Activated T-helper 1 cell treated with Interleukin-2 at 50 U/mL for 16 hours (primary cell): ENCODE data around the gene ANKUB1.

ENCODE experiments used
- DNase-seq: peaks from one replicate; pipeline ENCODE4 v3.0.0-alpha.2; 2020; ENCODE audit warnings: low read depth

The ANKUB1 gene

DNA sequence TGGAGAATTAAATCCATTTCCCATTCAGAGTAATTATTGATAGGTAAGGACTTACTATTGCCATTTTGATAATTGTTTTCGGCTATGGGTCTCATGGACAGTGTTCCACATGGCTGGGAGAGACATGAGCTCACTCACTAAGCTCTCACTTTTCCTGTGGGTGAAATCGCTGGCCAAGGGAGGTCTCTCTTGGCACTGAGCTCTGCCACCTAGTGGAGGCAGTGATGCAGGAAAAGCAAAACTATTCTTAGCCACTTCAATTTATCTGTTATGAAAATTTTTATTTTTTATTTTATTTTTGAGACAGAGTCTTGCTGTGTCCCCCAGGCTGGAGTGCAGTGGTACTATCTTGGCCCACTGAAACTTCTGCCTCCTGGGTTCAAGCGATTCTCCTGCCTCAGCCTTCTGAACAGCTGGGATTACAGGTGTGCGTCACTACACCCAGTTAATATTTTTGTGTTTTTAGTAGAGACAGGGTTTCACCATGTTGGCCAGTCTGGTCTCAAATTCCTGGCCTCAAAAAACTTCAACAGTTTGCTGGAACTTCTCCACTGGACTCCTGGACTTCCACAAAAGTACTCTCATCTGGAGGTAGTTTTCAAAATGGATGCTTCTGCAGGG is 16.0 kb upstream of the ANKUB1 start:
- DNase-seq: peak; percentile 27

DNA sequence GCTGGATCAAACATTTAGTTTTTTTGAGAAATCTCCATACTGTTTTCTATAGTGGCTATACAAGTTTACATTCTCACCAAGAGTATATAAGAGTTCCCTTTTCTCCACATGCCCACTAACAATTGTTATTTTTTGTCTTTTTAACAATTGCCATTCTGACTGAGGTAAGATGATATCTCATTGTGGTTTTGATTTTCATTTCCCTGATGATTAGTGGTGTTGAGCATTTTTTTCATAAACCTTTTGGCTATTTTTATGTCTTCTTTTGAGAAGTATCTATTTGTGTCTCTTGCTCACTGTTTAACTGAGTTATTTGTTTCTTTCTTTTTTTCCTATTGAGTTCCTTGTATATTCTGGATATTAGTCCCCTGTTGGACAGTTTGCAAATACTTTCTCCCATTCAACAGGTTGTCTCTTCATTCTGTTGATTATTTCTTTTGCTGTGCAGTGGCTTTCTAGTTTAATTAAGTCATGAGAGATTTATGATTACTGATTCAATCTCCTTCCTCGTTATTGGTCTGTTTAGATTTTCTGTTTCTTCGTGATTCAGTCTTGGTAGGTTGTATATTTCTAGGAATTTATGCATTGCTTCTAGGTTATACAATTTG is 13.9 kb upstream of the ANKUB1 start:
- no peak for DNase-seq

DNA sequence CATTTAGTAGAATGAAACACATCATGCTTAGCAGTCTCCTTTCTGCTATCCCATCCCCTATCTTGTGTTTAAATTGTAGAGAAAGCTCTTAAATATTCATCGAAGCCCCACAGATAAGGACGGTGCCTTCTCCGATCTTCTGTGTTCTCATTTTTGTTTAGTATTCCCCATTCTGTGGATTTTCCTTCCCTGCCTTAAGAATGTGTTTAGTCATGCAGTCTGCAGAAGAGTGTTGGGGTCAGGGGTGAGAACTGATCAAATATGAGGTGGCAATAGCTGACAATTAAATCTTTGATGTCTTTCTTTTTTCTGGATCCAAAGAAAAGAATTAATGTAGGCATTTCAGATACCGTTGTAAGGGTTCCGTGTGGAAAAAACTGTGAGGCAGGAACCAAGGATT is 9.3 kb upstream of the ANKUB1 start:
- DNase-seq: no peak

DNA sequence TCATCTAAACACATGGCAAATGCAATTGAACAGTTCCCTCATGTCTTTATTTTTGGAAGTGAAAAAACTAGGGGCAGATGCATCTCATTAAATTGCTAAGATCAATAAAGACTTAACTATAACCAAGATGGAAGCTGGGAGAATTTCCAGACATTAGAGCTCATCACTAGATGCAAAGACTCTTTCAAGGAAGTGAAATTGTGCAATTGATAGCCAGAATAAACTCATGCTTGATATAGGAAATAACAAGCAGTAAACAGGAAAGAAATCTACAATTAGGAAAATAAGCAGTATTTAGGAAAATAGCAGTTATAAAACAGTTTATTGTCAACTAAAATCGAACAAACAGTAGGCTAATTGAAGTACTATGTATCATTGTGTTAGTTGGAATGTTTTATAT is 8.8 kb upstream of the ANKUB1 start:
- no peak for DNase-seq

DNA sequence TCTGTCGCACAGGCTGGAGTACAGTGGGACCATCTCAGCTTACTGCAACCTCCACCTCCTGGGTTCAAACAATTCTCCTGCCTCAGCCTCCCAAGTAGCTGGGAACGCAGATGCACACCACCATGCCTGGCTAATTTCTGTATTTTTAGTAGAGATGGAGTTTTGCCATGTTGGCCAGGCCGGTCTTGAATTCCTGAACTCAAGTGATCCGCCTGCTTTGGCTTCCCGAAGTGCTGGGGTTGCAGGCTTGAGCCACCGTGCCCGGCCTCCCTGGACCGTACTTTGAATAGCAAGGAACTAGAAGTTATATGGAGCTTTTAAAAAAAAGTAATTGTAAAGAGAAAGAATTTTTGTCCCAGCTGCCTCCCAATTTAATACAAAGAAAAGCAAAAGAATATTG is 8.3 kb upstream of the ANKUB1 start:
- no peak for DNase-seq

DNA sequence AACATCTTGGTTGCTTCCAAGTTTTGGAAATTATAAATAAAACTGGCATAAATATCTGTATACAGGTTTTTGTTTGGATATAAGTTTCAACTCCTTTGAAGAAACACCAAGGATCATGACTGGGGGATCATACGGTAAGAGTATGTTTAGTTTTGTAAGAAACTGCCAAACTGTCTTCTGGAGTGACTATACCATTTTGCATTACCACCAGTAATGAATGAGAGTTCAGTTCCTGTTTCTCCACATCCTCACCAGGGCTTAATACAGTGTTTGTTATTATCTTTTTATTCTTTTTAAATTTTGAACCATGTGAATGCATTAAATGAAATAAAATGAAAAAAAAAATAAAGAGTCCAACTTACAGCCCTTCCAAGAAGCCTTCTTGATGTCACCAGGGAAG is 3.7 kb upstream of the ANKUB1 start:
- DNase-seq: no peak

DNA sequence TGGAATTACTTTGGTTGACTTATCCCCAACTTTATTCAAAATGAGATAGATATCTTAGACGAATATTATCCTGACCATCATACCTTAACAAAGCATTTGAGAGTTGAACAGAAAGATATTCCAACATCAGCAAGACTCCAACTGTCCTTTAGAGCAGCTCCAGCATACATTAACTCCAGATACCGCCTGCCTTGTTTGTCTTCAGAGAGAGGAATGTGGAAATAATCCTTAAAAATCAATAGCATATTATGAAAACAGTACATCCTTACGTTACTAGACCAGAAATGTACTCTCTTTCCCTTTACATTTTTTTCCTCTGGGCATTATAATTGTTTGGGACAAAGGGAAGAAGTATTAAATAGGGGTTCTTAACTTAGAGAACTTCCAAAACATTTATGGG is 1.7 kb downstream of the ANKUB1 start:
- DNase-seq: no peak

DNA sequence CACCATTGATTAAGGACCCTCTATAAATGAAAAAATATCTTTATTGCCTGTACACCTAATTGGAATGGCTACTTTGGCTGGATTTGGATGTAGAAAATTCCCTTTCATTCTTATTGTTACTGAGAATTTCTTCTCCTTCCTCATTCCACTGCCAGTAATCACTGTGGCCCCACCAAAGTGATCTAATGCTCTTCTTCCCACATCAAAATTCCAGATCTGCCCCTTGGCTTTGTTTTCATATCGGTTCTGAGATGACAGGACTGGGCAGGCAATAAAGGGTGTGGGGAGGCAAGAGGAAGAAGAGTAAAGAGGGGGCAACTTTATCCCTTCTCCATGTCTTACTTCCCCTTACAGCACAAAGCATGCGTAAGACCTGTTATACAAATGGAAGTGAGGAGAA is 2.1 kb downstream of the ANKUB1 start:
- no peak for DNase-seq

DNA sequence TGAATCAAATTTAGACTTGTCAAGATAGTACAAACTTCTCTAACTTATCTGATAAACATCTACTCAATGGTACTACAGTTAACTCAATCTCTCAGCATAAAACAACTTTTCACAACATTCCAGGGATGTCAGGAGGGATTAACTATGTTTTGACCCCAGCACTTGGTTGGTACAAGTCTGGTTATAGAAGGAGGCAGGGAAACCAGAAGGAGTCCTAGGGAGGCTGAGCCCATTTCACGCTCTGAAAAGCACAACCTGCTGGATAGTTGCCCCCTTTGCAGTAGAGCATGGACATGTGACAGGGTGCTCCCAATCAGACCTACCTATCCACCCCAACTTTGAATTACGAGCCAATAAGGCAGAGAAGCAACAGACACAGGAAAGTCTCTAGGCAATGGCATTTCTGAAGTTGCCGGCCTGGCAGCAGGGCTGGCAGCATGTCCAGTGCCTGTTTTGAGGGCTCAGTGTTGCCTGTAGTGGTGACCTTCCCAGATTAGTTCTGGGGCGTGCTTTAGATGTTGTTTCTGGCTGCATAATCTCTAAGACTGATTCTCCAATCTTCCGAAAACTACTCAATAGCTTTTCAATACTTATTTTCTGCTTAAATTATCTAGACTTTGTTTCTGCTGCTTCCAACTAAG is 8.2 kb downstream of the ANKUB1 start:
- no peak for DNase-seq

DNA sequence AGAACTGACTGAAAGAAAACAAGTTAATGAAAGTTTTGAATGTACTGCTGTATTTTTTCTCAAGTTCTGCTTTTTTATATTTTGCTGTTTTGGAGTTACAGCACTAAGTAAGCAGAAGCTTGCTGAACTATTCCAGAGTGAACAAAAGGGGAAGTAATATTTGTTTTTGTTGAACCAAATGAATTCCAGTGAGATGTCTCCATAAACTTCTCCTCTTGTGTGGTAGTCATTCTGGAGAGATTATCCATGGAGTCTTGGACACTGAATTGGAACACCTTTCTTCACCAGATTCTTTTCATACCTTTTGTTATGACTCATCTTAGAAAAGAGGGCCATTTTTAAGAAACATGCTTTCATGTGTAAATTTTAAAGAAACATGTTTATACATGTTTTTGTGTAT is 8.8 kb downstream of the ANKUB1 start:
- DNase-seq: no peak

DNA sequence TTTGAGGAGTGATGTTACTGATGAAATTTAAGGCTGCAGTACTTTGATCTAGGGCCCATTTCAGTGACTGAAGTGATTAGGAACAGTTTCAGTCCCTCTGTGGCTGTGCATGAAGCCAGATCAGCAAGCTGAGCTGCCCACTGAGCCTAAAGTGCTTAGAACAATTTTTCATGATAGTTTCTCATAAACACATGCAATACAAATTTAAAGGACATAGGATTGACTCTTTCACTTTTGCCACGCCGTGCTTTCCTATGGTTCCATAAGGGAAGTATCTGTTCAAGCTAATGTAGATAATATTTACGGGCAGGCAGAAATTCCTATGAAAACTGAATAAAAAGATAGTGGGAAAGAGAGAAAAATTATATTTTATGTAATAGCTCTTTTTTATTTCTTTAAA is 10.6 kb downstream of the ANKUB1 start:
- no peak for DNase-seq

DNA sequence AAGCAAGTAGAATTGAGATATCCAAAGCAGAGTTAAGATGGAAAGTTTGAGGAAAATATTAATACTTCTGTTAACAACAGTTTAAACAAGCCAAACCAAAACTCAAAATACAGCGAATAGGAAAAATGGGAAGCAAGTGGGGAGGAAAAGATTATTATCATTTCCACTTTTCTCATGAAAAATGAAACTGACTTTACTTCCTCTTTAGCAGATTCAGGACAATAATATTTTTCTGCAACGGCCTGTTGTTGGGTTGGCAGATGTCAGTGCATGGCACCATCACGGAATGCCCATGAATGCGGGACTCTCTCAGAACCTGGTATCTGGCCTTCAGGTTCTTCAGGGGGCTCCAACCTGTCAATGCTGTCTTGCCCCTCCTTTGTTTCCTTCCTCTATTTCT is 11.1 kb downstream of the ANKUB1 start:
- DNase-seq: no peak

DNA sequence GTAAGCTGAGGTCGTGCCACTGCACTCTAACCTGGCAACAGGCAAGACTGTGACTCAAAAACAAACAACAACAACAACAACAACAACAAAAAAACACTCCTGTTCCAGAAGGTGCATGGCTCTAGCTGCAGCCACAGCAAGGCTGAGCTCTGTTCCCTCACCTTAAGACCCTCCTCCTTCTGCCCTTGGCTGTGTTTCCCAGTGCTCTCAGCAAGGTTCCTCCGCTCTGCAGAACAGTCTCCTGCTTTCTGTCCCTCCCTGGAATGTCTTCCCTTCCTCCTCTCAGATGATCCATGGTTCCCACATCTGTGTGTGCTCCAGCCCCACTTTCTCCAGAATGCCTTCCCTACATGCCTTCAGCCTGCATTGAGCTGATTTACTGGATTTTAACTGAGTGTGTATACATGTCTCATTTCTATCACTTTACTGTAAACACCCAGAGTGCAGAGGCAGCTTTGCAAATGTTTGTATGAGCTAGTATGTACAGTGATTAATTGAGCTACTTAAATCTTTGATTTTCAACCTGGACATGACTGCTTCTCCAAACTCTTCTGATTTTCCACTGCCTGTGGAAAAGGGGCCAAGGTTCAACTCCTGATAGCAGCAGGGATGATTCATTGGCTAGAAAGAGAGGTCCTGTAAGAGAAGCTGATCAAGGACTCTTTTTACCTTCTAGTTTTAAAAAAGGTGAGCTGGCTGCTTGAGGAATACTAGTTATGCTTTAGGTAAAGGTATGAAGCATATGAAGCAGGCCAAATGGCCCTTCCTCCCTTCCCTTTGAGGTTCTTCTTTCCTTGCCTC is 14.7 kb downstream of the ANKUB1 start:
- DNase-seq: no peak

DNA sequence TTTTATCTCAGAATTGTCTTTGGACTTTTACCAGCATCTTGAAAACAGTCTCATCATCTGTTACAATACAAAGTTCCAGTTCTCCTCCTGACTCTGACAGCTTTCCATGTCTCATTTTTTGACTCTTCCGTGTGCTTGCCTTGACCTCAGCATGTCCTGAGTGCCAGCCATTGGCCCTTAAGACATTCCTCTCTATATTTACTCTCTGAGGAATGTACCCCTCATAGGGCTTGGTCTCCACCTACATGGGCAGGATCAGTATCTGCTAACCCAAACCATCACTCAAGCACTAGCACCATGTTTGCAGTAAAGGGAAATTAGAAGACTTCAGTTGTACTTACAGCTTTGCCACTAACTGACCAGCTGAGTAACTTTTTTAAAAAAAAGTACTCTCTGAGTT is 16.2 kb downstream of the ANKUB1 start:
- no peak for DNase-seq

DNA sequence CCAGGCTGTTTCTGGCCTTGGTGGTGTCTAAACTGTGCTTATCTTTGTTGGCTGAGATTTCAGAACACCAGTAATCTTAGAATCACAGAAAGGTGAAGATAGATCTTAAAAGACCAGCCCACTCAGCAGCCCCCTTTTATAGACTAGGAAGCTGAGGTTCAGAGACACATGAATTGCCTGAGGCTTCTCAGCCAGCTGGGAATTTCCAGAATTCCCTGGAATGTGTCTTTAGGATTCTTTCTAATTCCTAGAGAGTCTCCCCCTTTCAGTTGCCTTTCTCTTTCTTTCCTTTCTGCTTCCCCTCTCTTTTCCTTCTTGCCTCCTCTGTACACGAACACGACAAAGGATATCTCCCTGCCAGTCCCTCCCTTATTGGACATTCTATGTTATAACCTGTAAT is 19.5 kb downstream of the ANKUB1 start:
- no peak for DNase-seq

DNA sequence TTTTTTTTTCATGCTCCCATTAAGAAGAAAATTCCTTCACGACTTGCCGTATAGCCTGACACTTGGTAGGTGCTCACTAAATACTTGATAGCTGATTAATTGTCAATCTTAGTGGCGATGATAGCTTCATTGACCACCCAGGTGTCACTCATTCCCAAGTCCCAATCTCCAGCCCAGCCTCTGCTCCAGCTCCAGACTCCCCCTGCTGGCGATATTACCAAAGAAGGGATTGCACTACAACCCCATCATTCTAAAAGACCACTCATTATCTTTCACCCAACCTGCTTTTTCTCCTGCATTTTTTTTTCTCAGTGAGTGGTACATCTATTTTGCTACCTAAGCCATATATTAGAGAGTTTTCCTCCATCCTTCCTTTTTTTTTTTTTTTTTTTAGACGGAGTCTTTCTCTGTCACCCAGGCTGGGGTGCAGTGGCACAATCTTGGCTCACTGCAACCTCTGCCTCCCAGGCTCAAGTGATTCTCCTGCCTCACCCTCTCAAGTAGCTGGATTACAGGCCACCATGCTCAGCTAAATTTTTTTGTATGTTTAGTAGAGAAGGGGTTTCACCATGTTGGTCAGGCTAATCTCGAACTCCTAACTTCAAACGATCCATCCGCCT is 20.6 kb downstream of the ANKUB1 start:
- DNase-seq: no peak

DNA sequence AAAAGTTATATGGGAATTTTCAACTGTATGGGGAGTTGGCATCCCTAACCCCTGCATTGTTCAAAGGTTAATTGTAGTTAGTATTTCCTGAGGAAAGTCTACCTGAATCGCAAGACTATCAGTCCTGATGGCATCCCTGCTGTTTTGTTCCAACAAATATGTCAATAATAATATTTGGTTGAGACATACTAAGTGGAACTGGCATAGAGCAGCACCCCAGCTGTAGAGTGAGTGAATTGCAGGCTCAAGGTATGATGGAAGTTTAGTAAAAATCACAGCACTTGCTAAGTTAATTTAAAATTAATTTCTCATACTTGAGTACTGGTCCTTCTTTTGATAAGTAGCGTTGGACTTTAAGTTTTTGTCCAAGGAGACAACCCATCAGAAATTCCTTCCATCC is 22.1 kb downstream of the ANKUB1 start:
- no peak for DNase-seq

DNA sequence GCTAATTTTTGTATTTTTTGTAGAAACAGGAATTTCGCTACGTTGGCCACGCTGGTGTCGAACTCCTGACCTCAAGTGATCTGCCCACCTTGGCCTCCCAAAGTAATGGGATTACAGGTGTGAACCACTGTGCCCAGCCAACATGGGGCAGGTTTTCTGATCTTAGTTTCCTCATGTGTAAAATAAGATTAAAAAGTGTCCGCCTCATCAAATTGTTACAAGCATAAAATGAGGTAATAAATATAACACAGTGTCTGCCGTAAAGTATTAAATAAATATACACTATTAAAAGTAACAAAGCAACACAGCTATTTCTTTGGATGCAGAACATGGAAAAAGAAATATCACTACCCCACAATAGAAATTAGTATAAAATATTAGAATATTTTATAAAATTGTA is 23.6 kb downstream of the ANKUB1 start:
- no peak for DNase-seq

DNA sequence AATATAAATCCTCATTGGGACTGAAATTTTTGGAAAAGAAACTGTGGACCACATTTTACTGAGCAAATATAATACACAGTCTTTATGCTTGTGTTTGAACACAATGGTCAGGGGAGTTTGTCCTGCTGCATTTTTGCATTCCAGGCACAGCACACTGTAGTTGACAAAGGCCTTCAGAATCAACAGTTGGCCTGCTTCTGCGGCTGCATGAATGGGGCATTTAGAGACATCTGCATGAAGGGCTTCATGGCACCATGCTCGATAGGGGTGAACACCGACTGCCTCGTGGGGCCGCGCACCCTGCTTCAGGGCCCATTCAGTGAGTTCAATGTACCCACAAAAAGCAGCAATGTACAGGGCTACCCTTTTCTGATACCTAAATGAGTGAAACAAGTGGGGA is 24.6 kb downstream of the ANKUB1 start:
- DNase-seq: no peak

DNA sequence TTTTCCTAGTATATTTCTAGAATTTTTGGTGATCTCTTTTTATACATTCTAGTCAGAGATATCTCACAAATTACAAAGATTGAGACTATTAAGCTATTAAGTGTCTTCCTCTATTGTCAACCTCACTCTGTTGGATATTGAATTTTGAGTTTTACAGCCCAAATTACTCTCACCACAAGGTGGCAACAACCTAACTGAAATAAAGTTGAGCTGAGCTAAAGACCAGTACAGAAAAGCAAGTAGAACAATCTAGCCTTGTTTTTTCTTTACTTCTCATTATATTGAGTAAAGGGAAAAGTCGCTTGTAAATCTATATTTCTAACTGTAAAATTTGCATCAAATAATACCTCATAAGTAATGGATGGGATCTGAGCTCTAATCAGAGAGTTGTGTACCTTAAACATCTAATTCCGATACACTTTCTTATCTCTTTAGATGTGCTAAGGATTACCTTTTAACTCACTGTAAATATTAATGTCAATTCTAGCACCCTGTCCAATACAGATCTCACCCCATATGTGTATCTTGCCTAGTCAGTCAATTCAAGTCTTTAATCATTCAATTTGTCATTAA is 26.5 kb downstream of the ANKUB1 start:
- DNase-seq: no peak

DNA sequence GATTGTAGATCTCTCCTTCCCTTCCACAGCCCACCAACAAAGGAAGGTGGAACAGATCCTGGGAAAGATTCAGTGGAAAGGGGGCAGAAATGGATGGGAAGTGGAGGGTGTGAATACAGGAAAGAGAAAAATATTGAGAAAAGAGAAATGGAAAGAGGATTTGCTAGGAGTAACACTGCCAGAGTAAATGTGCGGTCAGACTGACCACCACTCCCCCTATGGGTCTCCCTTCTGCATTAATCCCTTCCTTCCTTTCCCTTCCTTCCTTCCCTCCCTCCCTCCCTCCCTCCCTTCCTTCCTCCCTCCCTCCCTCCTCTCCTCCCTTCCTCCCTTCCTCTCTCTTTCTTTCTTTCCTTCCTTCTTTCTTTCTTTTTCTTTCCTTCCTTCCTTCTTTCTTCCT is 28.1 kb downstream of the ANKUB1 start:
- DNase-seq: no peak

DNA sequence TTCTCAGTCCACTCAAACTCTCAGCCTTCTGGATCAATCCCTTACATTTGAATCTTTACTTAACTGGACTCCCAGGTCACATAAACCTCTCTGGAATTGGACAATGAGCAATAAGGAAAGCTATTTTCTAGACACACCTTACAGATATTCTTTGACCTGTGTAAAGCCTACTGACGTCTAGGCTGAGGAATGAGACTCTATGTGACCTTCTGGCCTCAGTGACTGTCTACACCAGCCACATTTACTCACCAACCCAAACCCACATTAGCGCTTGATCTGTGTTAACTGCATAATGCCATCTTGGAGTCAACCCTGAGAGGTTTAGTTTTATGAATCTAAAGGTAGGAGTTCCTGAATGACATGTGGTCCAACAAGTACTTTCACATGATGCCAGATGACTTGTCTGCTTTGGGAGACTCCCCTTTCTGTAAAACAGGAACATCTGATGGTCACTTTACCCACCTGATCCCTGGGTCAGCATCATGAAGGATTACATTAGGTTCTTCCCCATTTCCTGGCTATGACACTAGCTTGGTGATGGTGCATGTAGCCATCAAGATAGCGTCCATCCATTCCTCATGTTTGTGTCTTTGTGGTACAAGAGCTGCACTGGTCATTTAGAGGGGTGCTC is 28.7 kb downstream of the ANKUB1 start:
- DNase-seq: no peak
